HTERT RPE-1 (cell line): Measurements from ENCODE around the gene CHAC2.
"Not testable (repeated sequence)": the region's sequence is repeated elsewhere in the genome, so short reads cannot be mapped to it uniquely, and the experiment has no call there.

Experiments
- in situ Hi-C: fragments of 300-500 bp; cut with MboI; formaldehyde crosslinking; loops from 4 replicates; pipeline ENCODE4 v1.14.3; 2020; ENCODE audit warnings: low sequenced_read_pairs

CHAC2 gene

DNA sequence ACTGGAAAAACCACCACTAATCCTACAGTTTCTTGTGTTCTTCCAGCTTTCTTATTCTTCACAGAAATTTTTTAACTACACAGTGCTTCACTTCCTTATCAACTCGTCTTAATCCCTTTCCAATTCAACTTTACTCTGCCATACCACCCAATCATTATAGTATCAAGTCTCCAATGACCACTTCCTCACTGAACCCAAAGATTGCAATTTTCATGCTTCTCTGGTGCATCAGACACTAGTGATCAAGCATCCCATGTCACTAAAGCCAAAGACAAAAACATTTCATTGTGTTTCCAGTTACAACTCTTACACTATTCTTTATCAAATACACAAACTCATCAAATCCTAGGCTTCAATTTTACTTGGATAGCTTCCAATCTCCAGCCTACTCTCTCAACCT is 9.5 kb downstream of the CHAC2 start:
- in situ Hi-C loops = no loop called here

DNA sequence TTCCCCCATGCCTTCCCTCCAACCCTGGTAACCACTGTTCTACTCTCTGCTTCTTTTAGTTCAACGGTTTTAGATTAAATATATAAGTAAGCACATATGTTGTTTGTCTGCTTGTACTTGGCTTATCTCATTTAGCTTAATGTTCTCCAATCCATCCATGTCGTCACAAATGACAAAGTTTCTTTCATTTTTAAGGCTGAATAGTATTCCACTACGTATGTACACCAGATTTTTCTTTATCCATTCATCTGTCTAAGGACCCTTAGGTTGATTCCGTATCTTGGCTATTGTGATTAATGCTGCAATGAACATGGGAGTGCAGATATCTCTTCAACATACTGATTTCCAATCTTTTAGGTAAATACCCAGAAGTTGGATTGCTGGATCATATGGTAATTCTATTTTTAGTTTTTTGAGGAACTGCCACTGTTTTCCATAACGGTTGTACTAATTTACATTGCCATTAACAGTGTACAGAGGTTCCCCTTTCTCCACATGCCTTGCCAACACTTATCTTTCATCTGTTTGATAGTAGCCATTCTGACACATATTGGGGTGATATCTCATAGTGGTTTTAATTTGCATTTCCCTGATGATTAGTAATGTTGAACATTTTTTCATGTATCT is 11.0 kb downstream of the CHAC2 start:
- in situ Hi-C loops = no loop called here

DNA sequence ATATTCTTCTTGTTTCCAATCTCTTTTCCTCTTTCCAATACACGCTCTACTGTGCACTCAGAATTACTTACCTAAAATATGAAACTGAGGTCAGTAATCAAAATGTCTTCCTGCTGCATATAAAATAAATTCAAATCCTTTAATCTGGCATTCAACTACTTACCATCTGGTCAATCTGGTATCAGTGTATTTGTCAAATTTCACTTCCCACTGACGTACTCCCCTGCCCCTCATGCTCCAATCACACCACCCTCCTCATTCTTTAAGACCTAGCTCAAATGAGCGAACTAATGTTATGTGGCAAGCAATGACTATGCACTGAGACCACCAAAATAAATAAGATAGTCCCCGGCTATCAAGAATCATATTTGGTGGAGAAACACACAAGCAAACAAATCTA is 12.5 kb downstream of the CHAC2 start:
- in situ Hi-C loops = no loop called here

DNA sequence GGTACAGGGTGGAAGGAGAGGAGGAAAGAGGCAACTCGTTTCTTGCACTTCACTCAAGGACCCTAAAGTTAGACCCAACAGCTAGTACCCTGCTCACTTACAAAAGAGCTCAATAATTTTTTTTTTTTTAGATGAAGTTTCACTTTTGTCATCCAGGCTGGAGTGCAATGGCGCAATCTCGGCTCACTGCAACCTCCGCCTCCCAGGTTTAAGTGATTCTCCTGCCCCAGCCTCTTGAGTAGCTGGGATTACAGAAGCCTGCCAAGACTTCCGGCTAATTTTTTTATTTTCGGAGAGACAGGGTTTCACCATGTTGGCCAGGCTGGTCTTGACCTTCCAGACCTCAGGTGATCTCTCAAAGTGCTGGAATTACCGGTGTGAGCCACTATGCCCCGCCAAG is 15.1 kb downstream of the CHAC2 start:
- in situ Hi-C loops = no loop called here

DNA sequence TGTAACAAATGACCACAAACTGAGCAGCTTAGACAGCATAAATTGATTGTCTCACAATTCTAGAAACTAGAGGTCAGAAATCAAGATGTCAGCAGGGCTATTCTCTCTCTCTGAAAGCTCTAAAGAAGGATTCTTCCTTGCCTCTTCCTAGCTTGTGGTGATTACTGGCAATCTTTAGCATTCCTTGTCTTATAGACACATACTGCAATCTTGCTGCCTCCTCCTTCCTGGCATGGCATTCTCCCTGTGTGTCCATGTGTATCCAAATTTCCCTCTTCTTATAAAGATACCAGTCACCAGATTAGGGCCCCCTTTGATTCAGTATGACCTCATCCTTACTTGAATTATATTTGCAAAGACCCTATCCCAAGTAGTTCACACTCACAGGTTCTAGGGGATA is 16.8 kb downstream of the CHAC2 start:
- in situ Hi-C loops = no loop called here

DNA sequence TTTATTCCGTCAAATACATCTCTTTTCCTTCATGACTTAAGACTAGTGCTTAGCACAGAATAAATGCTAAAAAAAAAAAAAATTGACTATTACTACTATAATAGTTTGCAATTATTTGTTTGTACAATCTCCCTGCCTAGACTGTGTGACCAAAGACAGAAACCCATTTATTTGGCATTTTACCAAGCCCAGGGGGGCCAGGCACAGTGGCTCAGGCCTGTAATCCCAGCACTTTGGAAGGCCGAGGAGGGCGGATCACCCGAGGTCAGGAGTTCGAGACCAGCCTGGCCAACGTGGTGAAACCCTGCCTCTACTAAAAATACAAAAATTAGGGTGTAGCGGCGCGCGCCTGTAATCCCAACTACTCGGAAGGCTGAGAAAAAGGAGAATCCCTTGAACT is 17.8 kb downstream of the CHAC2 start:
- in situ Hi-C loops = no loop called here

DNA sequence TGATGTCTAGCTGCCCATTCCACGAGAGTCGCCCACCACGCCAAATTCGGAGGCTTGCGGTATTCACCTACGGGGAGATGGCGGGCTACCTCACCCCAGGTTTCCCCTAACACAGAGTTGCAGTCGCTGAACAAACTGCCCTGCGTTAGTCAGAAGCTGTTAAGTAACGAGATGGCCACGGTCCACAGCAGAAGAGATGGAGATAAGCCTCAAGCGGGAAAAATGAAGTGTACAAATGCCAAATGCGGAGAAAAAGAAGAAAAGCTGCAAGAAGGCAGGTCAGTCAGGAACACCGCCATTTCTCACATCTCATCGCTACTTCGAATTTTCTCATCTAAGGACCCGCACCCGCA is 18.7 kb downstream of the CHAC2 start:
- in situ Hi-C loops = no loop called here

DNA sequence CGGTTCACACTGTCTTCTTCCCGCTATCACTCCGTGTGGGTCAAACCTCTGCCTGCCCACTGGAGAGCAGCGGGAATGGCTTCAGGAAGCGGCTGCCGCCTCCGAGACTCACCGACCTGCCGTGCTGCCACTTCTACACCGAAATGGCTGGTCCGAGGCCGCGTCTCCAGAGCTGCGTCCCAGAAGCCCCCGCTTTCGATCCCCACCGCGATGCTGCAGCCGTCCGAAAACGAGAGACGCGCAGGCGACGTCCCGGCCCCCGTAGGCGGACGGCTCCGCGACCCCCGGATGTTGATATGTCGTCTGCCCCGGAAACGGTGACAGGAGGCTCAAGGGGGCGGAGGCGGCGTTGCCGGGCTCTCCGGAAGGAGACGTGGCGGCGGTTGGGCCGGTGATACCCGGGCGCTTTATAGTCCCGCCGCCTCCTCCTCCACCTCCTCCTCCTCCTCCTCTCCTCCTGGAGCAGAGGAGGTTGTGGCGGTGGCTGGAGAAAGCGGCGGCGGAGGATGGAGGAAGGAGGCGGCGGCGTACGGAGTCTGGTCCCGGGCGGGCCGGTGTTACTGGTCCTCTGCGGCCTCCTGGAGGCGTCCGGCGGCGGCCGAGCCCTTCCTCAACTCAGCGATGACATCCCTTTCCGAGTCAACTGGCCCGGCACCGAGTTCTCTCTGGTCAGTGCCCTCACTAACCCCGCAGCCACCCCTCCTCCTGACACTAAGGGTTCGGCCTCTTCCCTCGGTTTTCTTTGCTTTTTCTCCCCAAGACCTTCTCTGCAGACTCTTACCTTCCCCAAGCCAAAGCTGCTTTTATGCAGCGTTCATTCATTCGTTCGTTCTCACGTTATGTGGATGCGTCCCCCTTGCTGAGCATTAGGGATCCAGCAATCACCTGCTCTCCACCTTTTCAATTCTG is 19.4 kb downstream of the CHAC2 start, which contains the start of the genes ASB3 and ERLEC1:
ASB3 (minus strand) TSS at position 249 of the 909 bp plus-strand sequence. CDS start 21,381 bp downstream, outside the sequence.
ERLEC1 (plus strand) TSS at position 340 of the 909 bp plus-strand sequence; CDS start at position 507, 167 bp downstream.
- in situ Hi-C loops = no loop called here

DNA sequence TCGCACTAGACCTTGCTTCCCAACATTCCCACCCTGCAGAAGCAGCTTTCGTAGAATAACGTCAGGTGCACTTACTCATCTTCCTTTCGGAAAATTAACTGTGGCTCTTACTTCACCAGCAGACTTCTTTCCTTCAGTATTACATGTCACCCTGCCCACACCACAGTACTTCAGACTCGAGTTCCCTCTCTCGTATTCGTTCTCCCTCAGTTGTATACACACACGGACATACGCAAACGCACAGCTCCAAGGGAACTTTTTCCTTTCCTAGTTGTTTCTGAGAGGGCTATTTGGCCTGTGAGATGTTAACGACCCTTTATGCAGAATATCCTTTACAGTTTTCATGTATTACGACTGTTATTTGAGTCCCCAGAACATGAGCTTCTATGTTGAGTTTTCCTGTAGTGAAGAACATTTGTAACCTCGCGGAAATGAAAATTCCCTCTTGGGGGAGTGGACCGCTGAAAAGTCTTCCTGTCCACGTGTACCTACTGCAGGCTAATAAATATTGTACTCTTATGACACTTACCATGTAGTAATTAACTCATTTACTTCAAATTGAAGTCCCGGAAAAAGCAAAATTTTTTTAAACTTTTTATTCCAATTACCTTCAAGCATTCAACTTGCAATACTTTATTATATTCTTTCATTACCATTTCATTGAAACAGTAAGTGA is 20.1 kb downstream of the CHAC2 start:
- in situ Hi-C loops = no loop called here

DNA sequence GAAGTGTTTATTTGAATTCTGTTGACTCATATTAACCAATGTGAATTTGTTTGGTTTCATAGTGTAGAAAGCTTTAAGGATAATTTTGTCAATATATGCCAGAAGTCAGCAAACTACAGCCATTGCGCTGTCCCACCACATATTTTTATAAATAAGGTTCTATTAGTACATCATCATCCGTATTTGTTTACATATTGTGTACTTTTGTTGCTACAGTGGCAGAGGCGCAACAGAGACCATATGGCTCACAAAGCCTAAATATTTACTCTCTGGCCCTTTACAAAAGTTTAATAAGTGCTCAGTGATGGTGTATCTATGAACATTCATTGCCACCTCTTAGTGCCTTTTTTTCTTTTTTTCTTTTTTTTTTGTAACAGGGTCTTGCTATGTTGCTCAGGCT is 25.7 kb downstream of the CHAC2 start:
- in situ Hi-C loops = no loop called here

DNA sequence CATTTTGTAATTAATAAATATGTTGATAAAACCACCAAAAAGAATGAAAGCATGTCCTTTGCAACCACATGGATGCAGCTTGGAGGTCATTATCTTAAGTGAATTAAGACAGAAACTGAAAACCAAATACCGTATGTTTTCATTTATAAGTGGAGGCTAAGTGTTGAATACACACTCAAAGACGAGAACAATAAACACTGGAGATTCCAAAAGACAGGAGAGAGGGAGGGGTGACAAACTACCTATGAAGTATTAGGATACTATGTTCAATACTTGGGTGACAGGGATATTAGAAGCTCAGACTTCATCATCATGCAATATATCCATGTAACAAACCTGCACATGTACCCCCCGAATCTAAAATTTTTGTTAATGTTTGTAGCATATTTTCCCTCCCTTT is 26.2 kb downstream of the CHAC2 start:
- in situ Hi-C loops = no loop called here

DNA sequence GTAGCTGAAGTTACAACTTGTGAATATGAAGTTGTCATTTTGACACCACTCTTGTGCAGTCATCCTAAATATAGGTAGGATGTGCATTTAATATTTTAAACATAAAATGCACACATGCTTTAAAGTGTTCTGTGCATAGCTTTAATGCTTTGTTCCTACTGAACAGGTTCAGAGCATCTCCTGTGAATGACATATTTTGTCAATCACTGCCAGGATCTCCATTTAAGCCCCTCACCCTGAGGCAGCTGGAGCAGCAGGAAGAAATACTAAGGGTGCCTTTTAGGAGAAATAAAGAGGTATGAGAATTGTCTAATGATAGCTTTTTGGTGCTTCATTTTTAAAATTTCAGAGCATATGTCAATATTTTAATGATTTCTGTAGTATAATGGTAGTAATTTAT is 33.9 kb downstream of the CHAC2 start:
- in situ Hi-C loops = no loop called here

DNA sequence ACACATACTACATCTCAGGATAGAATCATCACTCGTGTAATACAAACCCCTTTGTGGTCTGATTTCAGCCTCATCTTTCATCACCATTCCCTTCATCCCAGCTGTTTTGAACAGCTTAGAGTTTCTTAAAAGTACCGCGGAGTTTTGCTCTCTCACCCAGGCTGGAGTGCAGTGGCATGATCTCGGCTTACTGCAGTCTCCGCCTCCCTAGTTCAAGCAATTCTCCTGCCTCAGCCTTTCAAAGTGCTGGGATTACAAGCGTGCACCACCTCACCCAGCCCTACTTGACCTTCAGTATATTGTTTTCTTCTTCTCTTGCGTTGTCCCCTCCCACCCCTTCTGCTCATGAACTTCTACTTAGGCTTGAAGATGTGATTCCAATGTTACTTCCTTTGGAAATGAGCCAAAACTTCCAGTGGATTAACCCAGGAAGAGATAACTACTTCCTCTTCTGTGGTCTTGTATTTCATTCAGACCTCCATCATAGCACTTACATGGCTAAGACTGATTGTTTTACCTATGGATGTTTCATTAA is 35.1 kb downstream of the CHAC2 start:
- in situ Hi-C loops = no loop called here

DNA sequence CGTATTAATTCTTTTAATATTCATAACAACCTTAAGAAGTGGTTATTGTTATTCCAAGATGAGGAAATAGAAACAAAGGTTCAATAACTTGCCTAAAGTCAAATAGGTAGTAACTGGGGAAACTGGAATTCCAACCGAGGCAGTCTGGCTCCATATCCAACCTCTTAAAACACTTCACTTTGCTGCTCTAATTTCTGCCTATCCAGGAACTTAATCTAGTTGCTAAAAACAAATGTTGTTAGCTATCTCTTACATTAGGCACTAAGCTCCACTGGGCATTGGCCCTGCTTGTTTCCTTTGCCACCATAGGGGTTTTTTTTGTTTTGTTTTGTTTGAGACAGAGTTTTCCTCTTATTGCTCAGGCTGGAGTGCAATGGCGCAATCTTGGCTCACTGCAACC is 44.0 kb downstream of the CHAC2 start:
- in situ Hi-C loops = no loop called here

DNA sequence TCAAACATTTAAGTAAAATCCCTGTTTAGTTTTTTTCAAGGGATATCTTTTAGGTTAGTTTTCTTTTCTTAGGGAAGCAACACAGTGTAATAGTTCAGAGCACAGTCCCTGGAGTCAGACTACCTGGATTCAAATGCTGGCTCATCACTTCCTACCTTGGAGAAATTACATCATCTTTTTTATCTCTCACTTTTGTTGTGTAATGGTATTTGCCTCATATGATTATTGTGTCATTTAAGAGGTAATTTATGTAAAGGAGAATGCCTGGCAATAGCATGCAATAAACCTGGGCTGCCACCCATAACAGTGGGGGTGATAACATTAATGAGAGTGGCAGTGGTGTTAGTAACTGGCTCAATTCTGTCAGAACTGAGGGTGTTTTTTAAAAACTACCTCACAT is 45.5 kb downstream of the CHAC2 start:
- in situ Hi-C loops = no loop called here

DNA sequence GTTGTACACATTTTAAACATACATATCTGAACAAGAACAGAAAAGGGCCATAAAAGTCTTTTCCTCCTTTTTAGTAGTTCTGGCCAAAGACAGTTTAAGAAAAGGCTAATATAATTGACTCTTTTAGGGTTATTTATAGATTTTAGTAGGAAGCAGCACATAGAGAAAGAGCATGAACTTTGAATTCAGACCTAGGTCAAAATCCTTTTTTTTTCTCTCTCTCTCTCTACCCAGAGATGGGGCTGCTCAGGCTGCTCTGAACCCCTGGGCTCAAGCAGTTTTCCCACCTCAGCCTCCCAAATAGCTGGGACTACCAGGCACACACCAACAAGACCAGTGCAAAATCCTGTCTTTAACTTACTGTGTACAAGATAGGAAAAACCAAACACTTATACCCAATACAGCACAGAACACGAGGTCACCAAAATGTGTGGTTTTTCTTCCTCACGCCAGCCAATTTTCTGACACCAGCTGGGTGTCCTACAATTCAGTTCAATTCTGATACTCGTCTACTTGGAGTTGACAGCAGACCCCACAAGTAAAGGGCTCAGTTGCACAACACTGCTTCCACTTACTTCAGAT is 51.3 kb downstream of the CHAC2 start:
- in situ Hi-C loops = no loop called here

DNA sequence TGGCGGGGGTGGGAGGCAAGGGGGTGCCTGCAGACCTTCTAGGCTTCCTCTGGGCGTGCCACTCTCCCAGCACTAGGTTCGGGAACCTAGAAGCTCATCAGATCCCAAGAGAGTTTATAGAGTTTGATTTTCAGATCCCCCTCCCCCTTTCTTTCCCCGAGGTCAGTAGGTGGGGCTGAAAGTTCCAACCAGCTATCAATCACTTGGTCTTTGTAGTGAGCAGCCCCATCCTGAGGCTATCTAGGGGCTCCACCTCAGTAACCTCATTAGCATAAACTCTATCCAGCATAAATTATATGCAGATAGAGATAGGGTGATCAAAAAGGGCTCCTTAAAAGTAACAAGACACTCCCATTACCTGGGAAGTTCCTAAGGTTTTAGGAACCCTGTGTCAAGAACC is 52.0 kb downstream of the CHAC2 start:
- in situ Hi-C loops = no loop called here

DNA sequence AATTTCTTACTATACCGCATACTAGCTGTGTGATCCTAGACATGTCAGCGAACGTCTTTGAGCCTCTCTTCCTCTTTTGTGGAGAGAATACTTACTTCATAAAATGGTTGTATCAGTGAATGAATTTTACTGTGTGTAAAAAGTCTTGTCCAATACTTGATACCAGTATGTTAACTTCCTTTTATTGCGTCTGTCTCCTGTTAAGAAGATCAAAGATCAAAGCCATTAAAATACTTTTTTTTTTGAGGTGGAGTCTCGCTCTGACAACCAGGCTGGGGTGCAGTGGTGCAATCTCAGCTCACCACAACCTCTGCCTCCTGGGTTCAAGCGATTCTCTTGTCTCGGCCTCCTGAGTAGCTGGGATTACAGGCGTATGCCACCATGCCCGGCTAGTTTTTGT is 52.4 kb downstream of the CHAC2 start:
- in situ Hi-C loops = no loop called here

DNA sequence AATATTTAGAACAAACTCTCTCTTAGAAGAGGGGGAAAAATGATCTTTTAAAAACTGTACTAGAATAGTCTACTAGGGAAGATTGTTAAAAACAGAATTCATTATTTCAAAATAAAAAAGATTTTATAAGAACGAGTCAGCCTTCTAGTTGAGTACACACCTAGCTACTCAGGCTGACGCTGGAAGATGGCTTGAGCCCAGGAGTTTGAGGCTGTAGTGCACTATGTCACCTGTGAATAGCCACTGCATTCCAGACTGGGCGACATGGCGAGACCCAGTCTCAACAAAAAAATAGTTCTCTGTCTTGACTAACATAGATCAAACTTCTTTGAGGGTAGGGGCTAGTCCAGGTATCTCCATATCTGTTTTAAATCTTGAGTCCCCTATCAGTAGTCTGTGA is 53.1 kb downstream of the CHAC2 start:
- in situ Hi-C loops = no loop called here

DNA sequence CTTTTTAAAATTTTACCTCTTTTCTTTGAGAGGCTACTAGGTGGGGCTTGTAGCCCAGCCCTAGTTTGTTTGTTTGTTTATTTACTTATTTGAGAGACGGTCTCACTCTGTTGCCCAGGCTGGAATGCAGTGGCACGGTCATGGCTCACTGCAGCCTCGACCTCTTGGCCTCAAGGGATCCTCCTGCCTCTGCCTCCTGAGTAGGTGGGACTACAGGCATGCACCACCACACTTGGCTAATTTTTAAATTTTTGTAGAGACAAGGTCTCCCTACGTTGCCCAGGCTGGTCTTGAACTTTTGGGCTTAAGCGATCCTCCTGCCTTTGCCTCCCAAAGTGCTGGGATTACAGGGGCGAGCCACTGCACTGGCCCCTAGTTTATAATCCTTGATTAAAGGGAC is 54.2 kb downstream of the CHAC2 start:
- in situ Hi-C loops = no loop called here

DNA sequence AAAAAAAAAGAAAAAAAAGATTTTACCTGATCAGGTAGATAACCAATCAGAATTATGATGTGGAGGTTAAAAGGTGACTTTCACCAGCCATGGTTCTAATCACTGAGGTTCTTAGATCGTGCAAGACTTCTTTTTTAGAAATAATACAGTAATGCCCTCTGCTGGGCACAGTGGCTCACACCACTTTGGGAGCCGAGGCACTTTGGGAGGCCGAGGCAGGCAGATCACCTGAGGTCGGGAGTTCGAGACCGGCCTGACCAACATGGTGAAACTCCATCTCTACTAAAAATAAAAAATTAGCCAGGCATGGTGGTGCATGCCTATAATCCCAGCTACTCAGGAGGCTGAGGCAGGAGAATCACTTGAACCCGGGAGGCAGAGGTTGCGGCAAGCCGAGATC is 56.0 kb downstream of the CHAC2 start:
- in situ Hi-C loops = not testable (repeated sequence)
